ENCODE results near the gene NLGN2.

Gene NLGN2

GRCh38 chr17:7437950-7438614 is 30.4 kb downstream of the NLGN2 start:
- DNase-seq = no peak

DNA sequence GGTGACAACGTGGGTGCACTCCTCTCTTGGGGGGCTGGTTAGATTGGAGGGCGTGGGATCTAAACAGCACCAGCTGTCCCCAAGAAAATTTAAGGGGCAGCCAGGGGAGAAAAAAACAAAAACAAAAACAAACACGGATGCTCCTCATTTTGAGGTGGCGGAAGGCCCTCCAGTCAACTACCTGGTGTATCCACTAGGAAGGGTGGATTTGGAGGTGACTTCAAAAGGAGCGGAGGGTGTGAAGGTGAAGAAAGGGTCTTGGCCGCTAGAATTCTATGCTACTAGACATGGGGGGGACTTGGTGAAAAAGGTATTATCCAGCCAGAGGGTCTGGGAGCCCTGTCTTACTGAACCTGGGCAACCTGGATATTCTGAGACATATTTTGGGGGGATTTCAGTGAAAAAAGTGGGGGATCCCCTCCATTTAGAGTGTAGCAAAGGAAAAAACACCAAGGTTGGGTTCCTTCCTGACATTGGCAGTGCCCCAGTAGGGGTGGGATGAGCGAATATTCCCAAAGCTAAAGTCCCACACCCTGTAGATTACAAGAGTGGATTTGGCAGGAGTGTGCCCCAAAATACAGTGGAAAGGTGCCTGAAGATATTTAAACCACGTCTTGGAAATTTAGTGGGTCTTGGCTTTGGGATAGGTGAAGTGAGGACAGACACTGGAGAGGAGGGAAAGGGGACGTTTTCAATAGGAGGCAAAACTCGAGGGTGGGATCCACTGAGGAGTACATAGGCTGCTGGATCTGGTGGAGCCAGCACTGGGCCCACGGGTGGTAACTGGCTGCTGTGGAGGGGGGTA is 31.2 kb downstream of the NLGN2 start:
- DNase-seq = no peak

DNA sequence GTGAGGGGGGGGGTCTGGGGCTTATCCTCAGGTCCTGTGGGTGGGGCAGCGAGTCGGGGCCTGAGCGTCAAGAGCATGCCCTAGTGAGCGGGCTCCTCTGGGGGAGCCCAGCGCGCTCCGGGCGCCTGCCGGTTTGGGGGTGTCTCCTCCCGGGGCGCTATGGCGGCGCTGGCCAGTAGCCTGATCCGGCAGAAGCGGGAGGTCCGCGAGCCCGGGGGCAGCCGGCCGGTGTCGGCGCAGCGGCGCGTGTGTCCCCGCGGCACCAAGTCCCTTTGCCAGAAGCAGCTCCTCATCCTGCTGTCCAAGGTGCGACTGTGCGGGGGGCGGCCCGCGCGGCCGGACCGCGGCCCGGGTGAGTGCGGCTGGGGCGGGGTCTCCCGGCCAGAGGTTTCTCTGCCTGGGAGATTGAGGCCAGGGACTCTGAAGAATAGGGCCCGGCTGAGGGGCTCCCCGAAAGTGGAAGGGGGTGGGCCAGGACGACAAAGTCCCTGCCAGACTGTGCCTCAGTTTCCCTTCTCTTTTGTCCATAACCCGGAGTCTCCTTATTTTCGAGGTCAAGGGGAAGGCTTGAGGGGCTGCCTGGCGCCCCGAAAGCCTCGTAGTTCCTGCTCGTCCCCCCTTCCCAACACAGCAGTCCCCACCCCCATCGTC is 31.9 kb downstream of the NLGN2 start, which contains the start of gene FGF11:
FGF11 (plus strand) TSS at position 51 of the 651 bp plus-strand sequence; CDS start at position 160, 109 bp downstream.
- no peak for DNase-seq

GRCh38 chr17:7440113-7440833 is 32.6 kb downstream of the NLGN2 start:
- DNase-seq = peak; percentile 21

DNA sequence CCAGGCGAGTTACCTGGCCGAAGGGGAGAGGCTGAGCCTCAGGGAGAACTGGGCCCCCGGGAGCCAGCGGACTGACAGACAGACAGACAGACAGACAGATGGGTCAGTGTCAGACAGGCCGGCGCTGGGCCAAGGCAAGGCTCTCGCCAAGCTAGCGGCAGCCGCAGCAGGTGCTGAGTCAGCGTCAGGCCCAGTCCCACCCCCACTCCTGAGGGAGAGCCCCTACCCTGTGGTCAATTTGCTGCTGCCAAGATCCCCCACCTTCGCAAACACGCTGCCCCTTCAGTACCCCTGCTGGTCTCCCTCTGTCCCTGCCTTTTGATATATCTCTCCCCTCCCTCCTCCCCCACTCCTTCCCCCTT is 33.2 kb downstream of the NLGN2 start:
- no peak for DNase-seq

GRCh38 chr17:7441266-7441665 is 33.6 kb downstream of the NLGN2 start:
- no peak for DNase-seq

- no peak for DNase-seq
These were observed 34.5 kb downstream of the NLGN2 start for GRCh38 chr17:7442142-7442541.

DNA sequence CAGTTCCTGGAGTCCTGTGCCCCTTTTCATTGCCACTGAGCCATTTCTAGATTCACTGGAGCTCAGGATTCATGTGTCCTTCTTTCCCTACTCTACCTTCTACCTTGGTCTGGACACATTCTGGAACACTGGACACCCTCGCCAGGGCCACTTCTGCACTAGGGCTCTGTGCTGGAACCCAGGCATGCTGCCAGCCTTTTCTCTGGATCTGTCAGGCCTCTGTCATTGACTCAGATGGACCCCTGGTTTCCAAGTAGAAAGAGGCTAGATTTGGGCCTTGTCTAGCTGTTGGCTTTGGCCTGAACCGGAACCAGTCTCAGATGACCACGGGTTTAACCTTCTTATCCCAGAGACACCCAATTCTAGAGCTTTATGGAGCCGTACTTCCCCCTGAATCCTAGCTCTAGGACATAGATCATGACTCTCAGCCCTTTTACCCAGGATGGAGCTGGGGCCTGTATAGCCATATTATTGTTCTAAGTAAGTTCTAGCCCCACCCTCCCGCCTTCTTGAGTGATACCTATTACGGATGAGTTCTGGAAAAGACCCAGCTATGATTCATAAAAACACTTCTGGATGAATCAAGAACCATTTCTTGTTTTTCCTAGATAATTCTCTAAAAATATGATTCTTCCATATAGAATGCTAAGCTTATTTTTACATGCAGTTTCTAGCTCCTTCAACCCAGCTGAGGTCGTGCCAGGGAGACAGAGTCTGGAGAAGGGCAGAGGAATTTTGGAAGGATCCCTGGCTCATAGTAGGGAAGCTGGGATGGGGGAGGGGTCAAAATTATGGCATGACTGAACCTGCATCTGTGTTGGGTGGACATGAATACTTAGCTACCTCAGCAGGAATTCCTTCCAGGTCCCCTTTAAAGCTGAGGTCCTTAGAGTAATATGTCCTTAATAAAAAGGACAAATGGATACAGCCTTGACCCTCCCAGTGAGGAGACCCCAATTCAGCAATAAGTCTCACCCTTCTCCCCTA is 36.1 kb downstream of the NLGN2 start:
- DNase-seq = no peak

DNA sequence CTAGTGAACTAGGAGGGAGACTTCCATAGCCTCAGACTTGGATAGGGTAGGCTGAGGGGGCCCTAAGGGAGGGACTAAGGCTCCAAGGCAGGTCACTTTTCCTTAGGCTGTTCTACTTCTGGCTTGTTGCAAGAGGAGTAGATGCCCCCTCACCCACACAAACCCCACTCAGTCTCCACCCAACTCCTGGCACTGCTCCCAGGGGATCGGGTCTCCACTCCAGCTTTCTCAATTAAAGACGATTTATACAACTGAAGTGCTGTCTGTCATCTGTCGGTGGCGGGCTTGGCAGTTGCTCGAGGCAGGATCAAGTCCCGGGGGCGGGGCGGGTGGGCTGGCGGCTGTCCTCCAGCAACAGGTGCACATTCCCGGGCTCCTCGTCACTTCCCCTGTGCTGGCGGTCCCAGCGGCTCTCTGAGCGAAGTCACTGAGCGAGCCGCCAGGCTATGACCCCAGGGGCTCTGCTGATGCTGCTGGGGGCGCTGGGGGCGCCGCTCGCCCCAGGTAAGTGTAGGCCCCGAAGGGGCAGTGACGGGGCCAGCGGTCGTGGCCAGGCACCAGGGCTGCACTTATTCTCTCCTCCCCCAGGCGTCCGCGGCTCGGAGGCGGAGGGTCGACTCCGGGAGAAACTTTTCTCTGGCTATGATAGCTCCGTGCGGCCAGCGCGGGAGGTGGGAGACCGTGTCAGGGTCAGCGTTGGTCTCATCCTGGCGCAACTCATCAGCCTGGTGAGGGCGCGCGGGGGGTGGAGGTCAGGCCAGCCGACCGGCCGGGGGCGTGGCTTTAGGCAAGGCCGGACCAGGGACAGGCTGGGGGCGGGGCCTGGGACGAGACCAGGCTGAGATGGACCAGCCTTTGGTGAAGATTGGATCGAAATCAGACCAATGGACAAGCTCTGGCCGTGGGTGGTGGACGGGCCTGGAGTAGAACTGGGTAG is 37.3 kb downstream of the NLGN2 start, which contains the start of gene CHRNB1:
CHRNB1 (plus strand) TSS at position 380 of the 937 bp plus-strand sequence; CDS start at position 447, 67 bp downstream.
- no peak for DNase-seq

DNA sequence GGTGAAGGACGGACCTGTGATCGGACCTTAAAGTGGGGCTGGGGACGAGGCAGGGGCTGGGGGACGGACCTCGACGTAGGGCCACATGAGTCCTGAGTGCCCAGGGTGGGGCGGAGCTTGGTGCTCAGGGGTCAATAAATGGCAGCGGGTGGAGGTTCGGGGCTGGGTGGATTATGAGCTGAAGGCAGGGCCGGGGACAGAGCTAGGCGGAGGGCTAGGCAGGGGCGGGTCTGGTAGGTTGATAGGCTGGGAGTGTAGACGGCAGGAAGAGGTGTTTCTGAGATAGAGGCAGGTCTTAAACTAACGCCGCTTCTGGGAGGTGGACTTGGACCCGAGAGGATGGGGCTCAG is 37.9 kb downstream of the NLGN2 start:
- DNase-seq = no peak

- DNase-seq = no peak
These were observed 40.8 kb downstream of the NLGN2 start for GRCh38 chr17:7448461-7448860.

GRCh38 chr17:7459961-7460545 is 52.4 kb downstream of the NLGN2 start:
- DNase-seq = no peak

- no peak for DNase-seq
These were observed 53.4 kb downstream of the NLGN2 start for GRCh38 chr17:7460850-7461660.

DNA sequence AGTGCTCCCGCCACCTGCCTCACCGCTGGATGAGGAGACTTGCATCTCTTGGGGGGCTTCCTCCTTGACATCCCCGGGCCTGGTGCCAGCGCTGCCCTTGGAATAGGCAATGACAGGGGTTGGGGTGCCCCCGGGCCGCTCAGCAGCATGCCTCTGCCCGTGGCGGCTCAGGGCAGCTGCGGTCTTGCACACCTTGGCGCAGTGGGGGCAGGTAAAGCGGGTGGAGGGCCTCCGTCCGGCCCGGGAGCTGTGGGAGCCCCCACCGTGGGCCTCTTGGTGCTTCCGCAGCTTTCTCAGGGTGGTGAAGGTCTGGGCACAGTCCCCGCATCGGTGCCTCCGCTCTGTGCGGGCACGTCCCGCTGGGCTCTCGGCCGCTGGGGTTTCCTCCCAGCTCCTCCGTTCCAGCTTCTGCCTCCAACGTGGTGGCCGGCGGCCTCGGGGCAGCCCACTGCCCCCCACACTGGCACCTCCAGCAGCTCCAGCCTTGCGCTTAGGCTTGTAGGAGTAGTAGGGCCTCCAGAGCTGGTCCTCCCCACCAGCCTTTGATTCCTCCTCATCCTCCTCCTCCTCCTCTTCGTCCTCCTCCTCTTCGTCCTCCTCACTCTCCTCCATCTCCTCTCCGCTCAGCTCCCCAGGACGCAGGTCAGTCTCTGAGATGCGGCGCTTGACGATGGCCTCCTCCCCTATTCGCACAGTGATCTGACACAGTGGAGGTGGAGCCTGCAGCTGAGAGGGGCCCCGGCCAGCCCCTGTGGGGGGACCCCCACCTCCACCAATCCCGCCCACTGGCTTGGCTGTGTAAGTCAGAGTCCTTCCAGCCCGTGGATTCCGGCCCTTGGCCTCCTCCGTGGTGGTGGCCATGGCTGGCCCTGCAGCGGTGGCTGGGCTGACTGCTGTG is 55.1 kb downstream of the NLGN2 start:
- DNase-seq = no peak

GRCh38 chr17:7463372-7463846 is 55.8 kb downstream of the NLGN2 start:
- DNase-seq = no peak

GRCh38 chr17:7464081-7464480 is 56.4 kb downstream of the NLGN2 start:
- DNase-seq = no peak

GRCh38 chr17:7465597-7466275 is 58.1 kb downstream of the NLGN2 start:
- no peak for DNase-seq

- no peak for DNase-seq
These were observed 58.6 kb downstream of the NLGN2 start for GRCh38 chr17:7466318-7466638.

All from NCI-H345 (cell line).